DND-41 (cell line): ENCODE results near the gene SMIM36.

ENCODE experiments used
- ATAC-seq: fragments of 200-7000 bp; cut with Tn5 transposase; 3 replicates; pipeline ENCODE4 v1.9.1; 2021; ENCODE audit warnings: low read depth; ENCODE audit not compliant: insufficient read depth
- DNase-seq: peaks from one replicate; pipeline ENCODE4 v3.0.0-alpha.2; 2020
- H2AFZ ChIP-seq: 2 replicates; pipeline ENCODE4 v1.6.0; 2012; ENCODE audit warnings: low read depth, low read length
- H3K27ac ChIP-seq: 2 replicates; pipeline ENCODE4 v1.5.1; 2012; ENCODE audit warnings: low read length, inconsistent platforms
- H3K27me3 ChIP-seq: fragments of 200-600 bp; sonication (generic); 2 replicates; pipeline ENCODE4 v1.6.0; 2012; ENCODE audit warnings: low read length, mild to moderate bottlenecking, inconsistent platforms; ENCODE audit not compliant: insufficient read depth, poor library complexity
- H3K36me3 ChIP-seq: 2 replicates; pipeline ENCODE4 v1.5.1; 2012; ENCODE audit warnings: low read length, inconsistent platforms; ENCODE audit not compliant: insufficient read depth
- H3K4me1 ChIP-seq: 2 replicates; pipeline ENCODE4 v1.5.1; 2012; ENCODE audit warnings: mild to moderate bottlenecking, low read length; ENCODE audit not compliant: insufficient read depth
- H3K4me2 ChIP-seq: 2 replicates; pipeline ENCODE4 v1.6.0; 2012; ENCODE audit warnings: mild to moderate bottlenecking, moderate library complexity, low read length, inconsistent platforms; ENCODE audit not compliant: insufficient read depth
- H3K4me3 ChIP-seq, 2 experiments: fragments of 200-600 bp in 1 of 2; shearing (Covaris generic) in 1 of 2; 2 replicates each; pipeline ENCODE4 v1.5.1; 2012 to 2016; ENCODE audit warnings: inconsistent platforms in 2 of 2, low read length in 2 of 2, mild to moderate bottlenecking in 2 of 2, low read depth in 1 of 2, moderate library complexity in 1 of 2
- H3K79me2 ChIP-seq: 2 replicates; pipeline ENCODE4 v1.6.0; 2012; ENCODE audit warnings: low read length, inconsistent platforms; ENCODE audit not compliant: insufficient read depth
- H3K9ac ChIP-seq: 2 replicates; pipeline ENCODE4 v1.6.0; 2012; ENCODE audit warnings: low read depth, mild to moderate bottlenecking, inconsistent platforms, low read length, moderate library complexity
- H3K9me3 ChIP-seq: 2 replicates; pipeline ENCODE4 v1.5.1; 2012; ENCODE audit warnings: low read length, moderate library complexity, mild to moderate bottlenecking, inconsistent platforms; ENCODE audit not compliant: insufficient read depth, severe bottlenecking
- H4K20me1 ChIP-seq: 2 replicates; pipeline ENCODE4 v1.6.0; 2012; ENCODE audit warnings: low read length; ENCODE audit not compliant: insufficient read depth
- EZH2 ChIP-seq: IDR thresholded peaks from 3 replicates; pipeline ENCODE4 v1.6.1; 2012; ENCODE audit warnings: borderline replicate concordance, low read depth, mild to moderate bottlenecking, moderate library complexity, low read length, inconsistent platforms; ENCODE audit not compliant: severe bottlenecking
- TF ChIP-seq, protein P1 (sequence below): IDR thresholded peaks from 2 replicates; pipeline ENCODE4 v1.5.1; 2012; ENCODE audit warnings: borderline replicate concordance, low read length, moderate library complexity, mild to moderate bottlenecking; ENCODE audit not compliant: poor library complexity, severe bottlenecking; ENCODE audit errors: extremely low read depth

SMIM36 gene

DNA sequence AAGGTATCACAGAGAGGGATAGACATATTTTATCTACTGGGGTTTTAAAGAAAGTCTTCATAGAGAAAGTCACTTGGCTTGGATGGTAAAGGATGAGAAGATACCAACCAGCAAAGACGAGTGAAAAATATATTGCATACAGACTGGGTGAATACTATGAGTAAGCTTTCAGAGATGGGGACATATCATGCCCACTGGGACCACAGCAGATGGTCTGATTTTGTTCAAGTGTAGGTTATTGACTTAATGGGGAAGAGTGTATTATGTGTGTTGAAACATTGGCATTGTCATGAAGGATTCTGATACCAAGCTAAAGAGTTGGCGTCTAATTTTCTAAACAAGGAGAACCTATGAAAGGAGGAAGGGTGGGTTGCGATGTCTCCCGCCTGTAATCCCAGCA, 75.8 kb downstream of the SMIM36 start:
- TF ChIP-seq EZH2 = no peak
- TF ChIP-seq, protein P1, sequence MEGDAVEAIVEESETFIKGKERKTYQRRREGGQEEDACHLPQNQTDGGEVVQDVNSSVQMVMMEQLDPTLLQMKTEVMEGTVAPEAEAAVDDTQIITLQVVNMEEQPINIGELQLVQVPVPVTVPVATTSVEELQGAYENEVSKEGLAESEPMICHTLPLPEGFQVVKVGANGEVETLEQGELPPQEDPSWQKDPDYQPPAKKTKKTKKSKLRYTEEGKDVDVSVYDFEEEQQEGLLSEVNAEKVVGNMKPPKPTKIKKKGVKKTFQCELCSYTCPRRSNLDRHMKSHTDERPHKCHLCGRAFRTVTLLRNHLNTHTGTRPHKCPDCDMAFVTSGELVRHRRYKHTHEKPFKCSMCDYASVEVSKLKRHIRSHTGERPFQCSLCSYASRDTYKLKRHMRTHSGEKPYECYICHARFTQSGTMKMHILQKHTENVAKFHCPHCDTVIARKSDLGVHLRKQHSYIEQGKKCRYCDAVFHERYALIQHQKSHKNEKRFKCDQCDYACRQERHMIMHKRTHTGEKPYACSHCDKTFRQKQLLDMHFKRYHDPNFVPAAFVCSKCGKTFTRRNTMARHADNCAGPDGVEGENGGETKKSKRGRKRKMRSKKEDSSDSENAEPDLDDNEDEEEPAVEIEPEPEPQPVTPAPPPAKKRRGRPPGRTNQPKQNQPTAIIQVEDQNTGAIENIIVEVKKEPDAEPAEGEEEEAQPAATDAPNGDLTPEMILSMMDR = no peak
- Histone ChIP-seq H3K27me3 (no peaks in the 10 kb centered on the region), H3K79me2 (no peaks in the 10 kb centered on the region), H3K4me1 (no peaks in the 10 kb centered on the region), H4K20me1 (no peaks in the 10 kb centered on the region), H3K9ac (no peak overlapping the region), H3K4me2 (no peak overlapping the region), H2AFZ (no peak overlapping the region), H3K27ac (no peak overlapping the region), H3K36me3 (no peaks in the 10 kb centered on the region), H3K4me3 (no peak overlapping the region), H3K9me3 (no peaks in the 10 kb centered on the region)
- ATAC-seq = no peak
- DNase-seq = no peak

DNA sequence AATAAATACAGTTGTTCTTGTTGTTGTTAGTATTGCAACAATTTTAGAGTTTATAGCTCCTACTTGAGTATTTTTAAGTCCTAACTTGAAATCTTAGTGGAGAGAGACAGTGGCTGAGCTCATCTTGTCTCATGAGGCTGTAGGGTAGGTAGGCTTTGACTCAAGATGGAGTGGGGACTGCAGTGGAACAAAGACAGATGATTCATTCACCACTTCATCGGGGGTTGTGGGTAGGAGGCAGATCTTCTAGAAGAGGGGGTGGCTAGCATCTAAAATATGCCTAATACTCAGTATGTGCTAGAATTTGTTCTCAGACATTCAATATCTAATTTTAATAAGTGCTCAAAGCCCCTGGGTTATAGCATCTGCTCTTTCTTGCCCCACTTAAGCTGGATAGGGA, 76.5 kb downstream of the SMIM36 start:
- no peaks in the 10 kb centered on the region for H3K36me3 ChIP-seq
- H2AFZ ChIP-seq = no peak overlapping the region
- no peaks in the 10 kb centered on the region for H3K79me2 ChIP-seq
- no peak for TF ChIP-seq EZH2
- TF ChIP-seq, protein P1 = no peak
- no peak overlapping the region for H3K9ac ChIP-seq
- no peaks in the 10 kb centered on the region for H3K4me1 ChIP-seq
- H3K27ac ChIP-seq = no peak overlapping the region
- no peak overlapping the region for H3K4me3 ChIP-seq
- H3K4me2 ChIP-seq = no peak overlapping the region
- H3K27me3 ChIP-seq = no peaks in the 10 kb centered on the region
- ATAC-seq (no peak), DNase-seq (no peak)
- no peaks in the 10 kb centered on the region for H3K9me3 ChIP-seq
- no peaks in the 10 kb centered on the region for H4K20me1 ChIP-seq

DNA sequence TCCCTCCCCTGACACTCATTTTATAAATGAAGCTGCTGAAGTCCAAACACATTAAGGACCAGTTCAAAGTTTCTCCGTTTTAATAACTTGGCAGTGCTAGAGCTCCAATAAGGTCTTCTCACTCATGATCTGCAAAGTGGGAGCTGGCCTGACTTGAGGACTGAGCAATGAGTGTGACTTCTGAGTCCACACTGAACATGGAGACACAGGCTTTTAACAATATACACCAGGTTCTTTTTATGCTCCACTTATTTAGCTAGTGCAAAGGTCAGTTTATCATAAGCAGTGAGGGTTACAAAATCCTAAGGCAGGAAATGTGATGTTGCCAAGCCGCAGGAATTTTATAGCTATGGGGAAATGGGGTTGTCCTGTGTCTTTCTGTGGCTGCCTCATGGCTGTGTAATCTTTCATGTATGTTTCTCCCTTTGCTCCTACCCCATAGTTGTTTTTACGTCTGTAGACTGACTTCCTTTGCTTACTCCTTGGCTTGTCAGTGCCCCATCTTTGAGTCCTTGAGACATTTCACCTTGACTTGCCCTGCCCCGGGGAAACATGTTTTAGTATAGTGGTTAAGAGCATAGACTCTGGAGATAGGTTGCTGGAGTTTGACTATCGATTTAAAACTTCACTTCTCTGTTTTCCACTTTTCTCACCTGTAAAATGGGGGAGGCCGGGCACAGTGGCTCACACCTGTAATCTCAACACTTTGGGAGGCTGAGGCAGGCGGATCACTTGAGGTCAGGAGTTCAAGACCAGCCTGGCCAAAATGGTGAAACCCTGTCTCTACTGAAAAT, 77.4 kb downstream of the SMIM36 start:
- no peaks in the 10 kb centered on the region for H3K9me3 ChIP-seq
- DNase-seq (no peak), ATAC-seq (no peak)
- H3K79me2 ChIP-seq = no peaks in the 10 kb centered on the region
- H3K9ac ChIP-seq = no peak overlapping the region
- H2AFZ ChIP-seq = no peak overlapping the region
- H3K4me3 ChIP-seq = no peak overlapping the region
- H3K36me3 ChIP-seq = no peaks in the 10 kb centered on the region
- no peaks in the 10 kb centered on the region for H3K27me3 ChIP-seq
- H4K20me1 ChIP-seq = no peaks in the 10 kb centered on the region
- no peak for TF ChIP-seq EZH2
- TF ChIP-seq, protein P1 = no peak
- no peak overlapping the region for H3K27ac ChIP-seq
- H3K4me2 ChIP-seq = no peak overlapping the region
- no peaks in the 10 kb centered on the region for H3K4me1 ChIP-seq
